ENCODE data around the gene GSTM2. TPM values are rescaled to one million over a fixed set of nuclear protein-coding genes. Genes with fewer than 3 reads are reported as not detected.

GSTM2 gene
- total RNA-seq, 2 experiments from 2014 or later, result 106 to 107 TPM

- Histone ChIP-seq H3K27ac (ENCODE audit: low read depth in 1 of 2, low read length in 2 of 2) (no peak overlapping the region), H3K27me3 (ENCODE audit: control insufficient read depth in 1 of 2, insufficient read depth in 2 of 2, low read length in 2 of 2) (no peaks in the 10 kb centered on the region), H3K36me3 (ENCODE audit: insufficient read depth, low read length) (no peaks in the 10 kb centered on the region), H3K4me3 (ENCODE audit: low read length) (no peak overlapping the region), H3K4me1 (ENCODE audit: insufficient read depth, low read length) (peaks cover 15% of the 10 kb centered on the region), H3K9me3 (ENCODE audit: control insufficient read depth in 1 of 2, insufficient read depth in 1 of 2, low read length in 2 of 2) (no peaks in the 10 kb centered on the region)
- ChIA-PET POLR2A (interaction anchor here (0.6 to 2.8 kb wide), 14 partner anchors 9 to 394 kb away, joined by 3 to 28 read pairs (median 5); partner anchors contain the start of genes AHCYL1, GNAI3, GSTM1 and GSTM4), CTCF (interaction anchor here (0.5 to 3.8 kb wide), 39 partner anchors 10 to 636 kb away, joined by 3 to 43 read pairs (median 4); partner anchors contain the start of genes AHCYL1, AMPD2, CYB561D1 and GNAI3)
- Mint-ChIP-seq H3K4me1 (ENCODE audit: low read depth) (peaks cover 22% of the 10 kb centered on the region), H3K27ac (no peak overlapping the region), H3K36me3 (ENCODE audit: low read depth) (no peaks in the 10 kb centered on the region), H3K9me3 (no peaks in the 10 kb centered on the region), H3K4me3 (no peak overlapping the region), H3K27me3 (no peaks in the 10 kb centered on the region)
- peak; percentile 95 for TF ChIP-seq CTCF (IDR thresholded peaks at IDR 0.05)
- intact Hi-C loops (cut with DNase I, micrococcal nuclease), result loop anchor here (5.0 kb wide), 4 partner anchors 47 to 342 kb away; partner anchors contain the start of genes AHCYL1 (in 2 of the 2), GSTM1 (in 2 of the 2) and GNAI3 (in 1 of the 2)
- DNase-seq, result peak; percentile 82 to 95 (median 89)
- peak; percentile 81 for ATAC-seq (ENCODE audit: poor library complexity)
Observed at GRCh38 chr1:109640285-109640865, 27.5 kb upstream of the GSTM2 start.

GRCh38 chr1:109641078-109641740 lies 26.6 kb upstream of the GSTM2 start:
- H3K27me3 Mint-ChIP-seq, result no peaks in the 10 kb centered on the region
- ChIA-PET CTCF (interaction anchor here (0.6 to 3.8 kb wide), 18 partner anchors 10 to 563 kb away, joined by 3 to 43 read pairs (median 5); partner anchors contain the start of genes AHCYL1 and PSRC1), POLR2A (interaction anchor here (1.2 to 2.8 kb wide), 4 partner anchors 15 to 143 kb away, joined by 3 to 28 read pairs (median 14); partner anchors contain the start of genes GSTM1 and GSTM4)
- no peaks in the 10 kb centered on the region for H3K36me3 ChIP-seq (ENCODE audit: insufficient read depth, low read length)
- peaks cover 20% of the 10 kb centered on the region for H3K4me1 Mint-ChIP-seq (ENCODE audit: low read depth)
- no peak for TF ChIP-seq CTCF (IDR thresholded peaks at IDR 0.05)
- H3K9me3 ChIP-seq (ENCODE audit: control insufficient read depth in 1 of 2, insufficient read depth in 1 of 2, low read length in 2 of 2), result no peaks in the 10 kb centered on the region
- H3K9me3 Mint-ChIP-seq, result no peaks in the 10 kb centered on the region
- DNase-seq (peak in 1 of 14 experiments; percentile 12), ATAC-seq (ENCODE audit: poor library complexity) (no peak)
- no peak overlapping the region for H3K4me3 Mint-ChIP-seq
- H3K36me3 Mint-ChIP-seq (ENCODE audit: low read depth), result no peaks in the 10 kb centered on the region
- no peak overlapping the region for H3K27ac ChIP-seq (ENCODE audit: low read depth in 1 of 2, low read length in 2 of 2)
- intact Hi-C loops (cut with DNase I, micrococcal nuclease), result loop anchor here (5.0 kb wide), 4 partner anchors 46 to 341 kb away; partner anchors contain the start of genes AHCYL1 (in 2 of the 2), GSTM1 (in 2 of the 2) and GNAI3 (in 1 of the 2)
- H3K4me1 ChIP-seq (ENCODE audit: insufficient read depth, low read length), result peaks cover 15% of the 10 kb centered on the region
- no peak overlapping the region for H3K27ac Mint-ChIP-seq
- H3K4me3 ChIP-seq (ENCODE audit: low read length), result no peak overlapping the region
- no peaks in the 10 kb centered on the region for H3K27me3 ChIP-seq (ENCODE audit: control insufficient read depth in 1 of 2, insufficient read depth in 2 of 2, low read length in 2 of 2)

- Mint-ChIP-seq H3K4me1 (ENCODE audit: low read depth) (peaks cover 20% of the 10 kb centered on the region), H3K27me3 (no peaks in the 10 kb centered on the region), H3K36me3 (ENCODE audit: low read depth) (no peaks in the 10 kb centered on the region), H3K4me3 (no peak overlapping the region), H3K9me3 (no peaks in the 10 kb centered on the region), H3K27ac (no peak overlapping the region)
- Histone ChIP-seq H3K9me3 (ENCODE audit: control insufficient read depth in 1 of 2, insufficient read depth in 1 of 2, low read length in 2 of 2) (no peaks in the 10 kb centered on the region), H3K4me1 (ENCODE audit: insufficient read depth, low read length) (peaks cover 15% of the 10 kb centered on the region), H3K27ac (ENCODE audit: low read depth in 1 of 2, low read length in 2 of 2) (no peak overlapping the region), H3K36me3 (ENCODE audit: insufficient read depth, low read length) (no peaks in the 10 kb centered on the region), H3K27me3 (ENCODE audit: control insufficient read depth in 1 of 2, insufficient read depth in 2 of 2, low read length in 2 of 2) (no peaks in the 10 kb centered on the region), H3K4me3 (ENCODE audit: low read length) (no peak overlapping the region)
- intact Hi-C loops (cut with DNase I, micrococcal nuclease), result loop anchor here (5.0 kb wide), 4 partner anchors 45 to 340 kb away; partner anchors contain the start of genes AHCYL1 (in 2 of the 2), GSTM1 (in 2 of the 2) and GNAI3 (in 1 of the 2)
- ChIA-PET POLR2A (interaction anchor here (2.1 kb wide), 1 partner anchor 14 kb away, joined by 9 read pairs; the partner anchor contains the start of gene GSTM4), CTCF (interaction anchor here (2.6 to 3.8 kb wide), 2 partner anchors 132 to 344 kb away, joined by 22 to 28 read pairs; partner anchors contain the start of gene AHCYL1)
- no peak for TF ChIP-seq CTCF (IDR thresholded peaks at IDR 0.05)
- DNase-seq (peak in 1 of 14 experiments; percentile 5), ATAC-seq (ENCODE audit: poor library complexity) (no peak)
Observed at GRCh38 chr1:109641861-109642260, 26.0 kb upstream of the GSTM2 start.

Measured in CD4-positive, alpha-beta T cell (primary cell).